Panc1 (cell line): Measurements from ENCODE around the gene DYNC1I1. TPM values are rescaled to one million over a fixed set of nuclear protein-coding genes. Genes with fewer than 3 reads are reported as not detected.

Source experiments
- ATAC-seq: fragments of 200-7000 bp; cut with Tn5 transposase; 2 replicates; pipeline ENCODE4 v1.9.1; 2020; ENCODE audit warnings: mild to moderate bottlenecking, moderate library complexity
- BruUV-seq: library from RNA; stranded (reverse); fragments of 400-500 nt; replicated peaks from 2 replicates; lab custom pipeline; 2021; lab: Mats Ljungman, UMichigan
- CTCF ChIA-PET: fragments of 300-600 bp; sonication (Branson Sonifier 250); formaldehyde crosslinking; loops from one replicate; lab custom pipeline; 2022; ENCODE audit warnings: antibody characterized with exemption; lab: Charles Lee
- POLR2A ChIA-PET: fragments of 300-600 bp; sonication (Branson Sonifier 250); formaldehyde crosslinking; loops from one replicate; lab custom pipeline; 2022; ENCODE audit warnings: antibody characterized with exemption; lab: Charles Lee
- DNase-seq: peaks from one replicate; pipeline ENCODE4 v3.0.0-alpha.2; 2010; ENCODE audit warnings: low read depth, low spot score
- H3K27ac ChIP-seq: 2 replicates; pipeline ENCODE4 v1.5.1; 2011; ENCODE audit warnings: mild to moderate bottlenecking, low read length, inconsistent platforms
- H3K27me3 ChIP-seq: fragments of 200-500 bp; sonication (Bioruptor generic); 2 replicates; pipeline ENCODE4 v1.6.0; 2014; ENCODE audit warnings: low read length, inconsistent platforms; ENCODE audit not compliant: control insufficient read depth, insufficient read depth
- H3K36me3 ChIP-seq: fragments of 200-500 bp; sonication (Bioruptor generic); 2 replicates; pipeline ENCODE4 v1.5.1; 2014; ENCODE audit warnings: inconsistent platforms, mild to moderate bottlenecking, low read length, moderate library complexity; ENCODE audit not compliant: control insufficient read depth, insufficient read depth
- H3K4me1 ChIP-seq: 2 replicates; pipeline ENCODE4 v1.5.1; 2011; ENCODE audit warnings: inconsistent platforms, mild to moderate bottlenecking, low read length, moderate library complexity; ENCODE audit not compliant: control insufficient read depth, insufficient read depth
- H3K4me3 ChIP-seq, 2 experiments: 2 replicates each; pipeline ENCODE4 v1.5.1; 2011 to 2012; ENCODE audit warnings: low read depth in 2 of 2, low read length in 2 of 2, mild to moderate bottlenecking in 2 of 2, inconsistent platforms in 1 of 2, moderate library complexity in 1 of 2
- H3K9me3 ChIP-seq: fragments of 200-500 bp; sonication (Bioruptor generic); 2 replicates; pipeline ENCODE4 v1.5.1; 2014; ENCODE audit warnings: low read depth, mild to moderate bottlenecking, inconsistent platforms, low read length, moderate library complexity; ENCODE audit not compliant: control insufficient read depth, insufficient read depth
- POLR2AphosphoS5 ChIP-seq: IDR thresholded peaks from 2 replicates; pipeline ENCODE4 v1.6.1; 2012; ENCODE audit warnings: mild to moderate bottlenecking, low read depth, low read length, moderate library complexity
- REST ChIP-seq, 2 experiments: IDR thresholded peaks; 2 replicates each; pipeline ENCODE4 v1.6.1; 2011 to 2012; ENCODE audit warnings: low read depth in 2 of 2, control low read depth in 1 of 2, low read length in 1 of 2, mild to moderate bottlenecking in 1 of 2, moderate library complexity in 1 of 2; ENCODE audit not compliant: insufficient read depth in 1 of 2
- SIN3A ChIP-seq: IDR thresholded peaks from 2 replicates; pipeline ENCODE4 v1.6.1; 2012; ENCODE audit warnings: low read depth, mild to moderate bottlenecking, low read length, moderate library complexity, borderline replicate concordance; ENCODE audit not compliant: insufficient read depth
- TCF7L2 ChIP-seq: IDR thresholded peaks from 2 replicates; pipeline ENCODE4 v1.6.1; 2011; ENCODE audit warnings: mild to moderate bottlenecking, low read depth, low read length, inconsistent platforms
- in situ Hi-C: cut with HindIII; loops from 2 replicates; pipeline ENCODE4 v1.10.0; 2016; ENCODE audit warnings: low sequenced_read_pairs, low pct_unique_long_range_greater_than_20kb
- intact Hi-C: fragments of 100-400 bp; cut with micrococcal nuclease; formaldehyde crosslinking; loops from one replicate; pipeline ENCODE4 v1.10.0; 2022; ENCODE audit not compliant: unreplicated experiment
- total RNA-seq: library from RNA; stranded (reverse); gene quantifications from one replicate; pipeline ENCODE4 v1.2.1, GENCODE V29; 2021; ENCODE audit not compliant: unreplicated experiment
- TF ChIP-seq, protein P1 (sequence below): fragments of 450-650 bp; IDR thresholded peaks from 2 replicates; pipeline ENCODE4 v1.5.1; 2017; ENCODE audit warnings: mild to moderate bottlenecking

Gene DYNC1I1
- total RNA-seq, 1 experiment from 2014 or later, result 0.13 TPM

- H3K27me3 ChIP-seq, result peaks cover under 1% of the 10 kb centered on the region
- no TSS peak for BruUV-seq
- intact Hi-C loops (no loop called here), in situ Hi-C loops (no loop called here)
- DNase-seq (no peak), ATAC-seq (no peak)
- H3K27ac ChIP-seq, result no peak overlapping the region
- ChIA-PET CTCF (no interaction called here), POLR2A (no interaction called here)
- TF ChIP-seq REST (IDR thresholded peaks at IDR 0.05; ENCODE audit: insufficient read depth in 1 of 2, low read depth in 2 of 2, low read length in 1 of 2) (no peak), SIN3A (no peak)
- no peaks in the 10 kb centered on the region for H3K9me3 ChIP-seq
- H3K4me1 ChIP-seq, result no peaks in the 10 kb centered on the region
- no peak overlapping the region for H3K4me3 ChIP-seq
- H3K36me3 ChIP-seq, result no peaks in the 10 kb centered on the region
Measured at GRCh38 chr7:96016056-96016586, 243.8 kb downstream of the DYNC1I1 start.

- TF ChIP-seq TCF7L2 (no peak), REST (IDR thresholded peaks at IDR 0.05; ENCODE audit: insufficient read depth in 1 of 2, low read depth in 2 of 2, low read length in 1 of 2) (no peak), SIN3A (no peak), POLR2AphosphoS5 (no peak)
- TF ChIP-seq, protein P1, sequence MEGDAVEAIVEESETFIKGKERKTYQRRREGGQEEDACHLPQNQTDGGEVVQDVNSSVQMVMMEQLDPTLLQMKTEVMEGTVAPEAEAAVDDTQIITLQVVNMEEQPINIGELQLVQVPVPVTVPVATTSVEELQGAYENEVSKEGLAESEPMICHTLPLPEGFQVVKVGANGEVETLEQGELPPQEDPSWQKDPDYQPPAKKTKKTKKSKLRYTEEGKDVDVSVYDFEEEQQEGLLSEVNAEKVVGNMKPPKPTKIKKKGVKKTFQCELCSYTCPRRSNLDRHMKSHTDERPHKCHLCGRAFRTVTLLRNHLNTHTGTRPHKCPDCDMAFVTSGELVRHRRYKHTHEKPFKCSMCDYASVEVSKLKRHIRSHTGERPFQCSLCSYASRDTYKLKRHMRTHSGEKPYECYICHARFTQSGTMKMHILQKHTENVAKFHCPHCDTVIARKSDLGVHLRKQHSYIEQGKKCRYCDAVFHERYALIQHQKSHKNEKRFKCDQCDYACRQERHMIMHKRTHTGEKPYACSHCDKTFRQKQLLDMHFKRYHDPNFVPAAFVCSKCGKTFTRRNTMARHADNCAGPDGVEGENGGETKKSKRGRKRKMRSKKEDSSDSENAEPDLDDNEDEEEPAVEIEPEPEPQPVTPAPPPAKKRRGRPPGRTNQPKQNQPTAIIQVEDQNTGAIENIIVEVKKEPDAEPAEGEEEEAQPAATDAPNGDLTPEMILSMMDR, result no peak
- ATAC-seq (no peak), DNase-seq (no peak)
- POLR2A ChIA-PET, result no interaction called here
- Histone ChIP-seq H3K27me3 (no peaks in the 10 kb centered on the region; the same call in 1 of the 2 replicates), H3K9me3 (no peaks in the 10 kb centered on the region), H3K4me3 (no peak overlapping the region), H3K4me1 (no peaks in the 10 kb centered on the region), H3K36me3 (no peaks in the 10 kb centered on the region), H3K27ac (no peak overlapping the region)
- no TSS peak for BruUV-seq
- CTCF ChIA-PET, result no interaction called here
- intact Hi-C loops (no loop called here), in situ Hi-C loops (no loop called here)
Measured at GRCh38 chr7:96016735-96017134, 244.4 kb downstream of the DYNC1I1 start.
